Lower leg skin (tissue), 4 donors: Measurements from ENCODE around the gene NUAK2. TPM values are rescaled to one million over a fixed set of nuclear protein-coding genes. Genes with fewer than 3 reads are reported as not detected.

Source experiments
- DNase-seq, 2 donors: peaks; one replicate each; pipeline ENCODE4 v3.0.0-alpha.2; 2019; ENCODE audit warnings: low spot score in 2 of 2
- H3K4me3 ChIP-seq: fragments of 200-600 bp; sonication (generic); 2 replicates; pipeline ENCODE4 v1.5.1; 2017; ENCODE audit warnings: mild to moderate bottlenecking, low read depth; ENCODE audit not compliant: poor library complexity, severe bottlenecking
- CTCF ChIP-seq, 3 donors: fragments of 450-650 bp; IDR thresholded peaks; one replicate each; pipeline ENCODE4 v1.5.1; 2016; ENCODE audit warnings: antibody characterized with exemption in 3 of 3, mild to moderate bottlenecking in 3 of 3, moderate library complexity in 2 of 3
- POLR2A ChIP-seq, 2 donors: fragments of 450-650 bp; IDR thresholded peaks; one replicate each; pipeline ENCODE4 v1.6.1; 2016 to 2017; ENCODE audit warnings: antibody characterized with exemption in 2 of 2, mild to moderate bottlenecking in 1 of 2, moderate library complexity in 1 of 2
- WGBS, 2 donors: methylation state at CpG; one replicate each; pipeline ENCODE4 v1.1.5; 2018; 5-methylcytosine and 5-hydroxymethylcytosine counted together
- intact Hi-C: fragments of 100-400 bp; cut with DNase I; formaldehyde crosslinking; loops from one replicate; pipeline ENCODE4 v1.15.0; 2023; ENCODE audit warnings: low total_unique reads
- total RNA-seq, 4 donors: library from RNA; depleted of rRNA; stranded (reverse); fragments of >200 nt; gene quantifications; one replicate each; pipeline ENCODE4 v1.1.0, GENCODE V29; 2016

The NUAK2 gene
- total RNA-seq, 4 donors from 2014 or later: 31.9 to 39.2 (median 32.3) TPM

- intact Hi-C loops: loop anchor here (10.0 kb wide), 1 partner anchor 155 kb away; no protein-coding TSS in a partner anchor
- TF ChIP-seq POLR2A (IDR thresholded peaks at IDR 0.05) (no peak), CTCF (IDR thresholded peaks at IDR 0.05) (no peak)
- DNase-seq: no peak
- WGBS, 2 donors: 76 to 90% methylated on average over 5 of the region's 5 CpGs
- no peak overlapping the region for H3K4me3 ChIP-seq
These were observed 8.2 kb upstream of the NUAK2 start for GRCh38 chr1:205329719-205330118.

GRCh38 chr1:205328476-205328875 lies 6.9 kb upstream of the NUAK2 start:
- intact Hi-C loops: no loop called here
- TF ChIP-seq CTCF (IDR thresholded peaks at IDR 0.05): no peak
- no peak for TF ChIP-seq POLR2A (IDR thresholded peaks at IDR 0.05)
- DNase-seq: no peak
- WGBS, 2 donors: 71 to 77% methylated on average over 4 of the region's 4 CpGs
- no peak overlapping the region for H3K4me3 ChIP-seq

GRCh38 chr1:205326812-205327466 lies 5.4 kb upstream of the NUAK2 start:
- no peak for DNase-seq
- no peak overlapping the region for H3K4me3 ChIP-seq
- WGBS, 2 donors: 82 to 86% methylated on average over 11 of the region's 11 CpGs
- TF ChIP-seq CTCF (IDR thresholded peaks at IDR 0.05): no peak
- no peak for TF ChIP-seq POLR2A (IDR thresholded peaks at IDR 0.05)
- intact Hi-C loops: no loop called here

GRCh38 chr1:205325334-205325884 lies 3.9 kb upstream of the NUAK2 start:
- intact Hi-C loops: loop anchor here (2.0 kb wide), 1 partner anchor 51 kb away; no protein-coding TSS in a partner anchor
- peak in 1 of 2 donors; percentile 71 for DNase-seq
- no peak overlapping the region for H3K4me3 ChIP-seq
- TF ChIP-seq POLR2A (IDR thresholded peaks at IDR 0.05) (no peak), CTCF (IDR thresholded peaks at IDR 0.05) (no peak)
- WGBS, 2 donors: 32 to 33% methylated on average over 6 of the region's 6 CpGs

- intact Hi-C loops: loop anchor here (2.0 kb wide), 1 partner anchor 50 kb away; no protein-coding TSS in a partner anchor
- H3K4me3 ChIP-seq: no peak overlapping the region
- DNase-seq: no peak
- WGBS, 2 donors: 44 to 49% methylated on average over 5 to 6 of the region's 6 CpGs
- TF ChIP-seq CTCF (IDR thresholded peaks at IDR 0.05): no peak
- no peak for TF ChIP-seq POLR2A (IDR thresholded peaks at IDR 0.05)
These were observed 3.2 kb upstream of the NUAK2 start for GRCh38 chr1:205324781-205325180.
